Endothelial cell of umbilical vein (primary cell): ENCODE results near the gene MDFI.

Source experiments
- CTCF ChIP-seq, 2 donors: IDR thresholded peaks; 1 replicate in 1 of 2; 2 replicates in 1 of 2; pipeline ENCODE4 v1.5.1; 2011; ENCODE audit warnings: low read length in 2 of 2, mild to moderate bottlenecking in 2 of 2, moderate library complexity in 2 of 2, control low read depth in 1 of 2, inconsistent platforms in 1 of 2, low read depth in 1 of 2; ENCODE audit not compliant: insufficient read depth in 1 of 2; ENCODE audit errors: extremely low read depth in 1 of 2
- EZH2 ChIP-seq: IDR thresholded peaks from 2 replicates; pipeline ENCODE4 v1.6.1; 2012; ENCODE audit warnings: borderline replicate concordance, low read depth, mild to moderate bottlenecking, moderate library complexity, low read length, inconsistent platforms; ENCODE audit not compliant: severe bottlenecking
- GATA2 ChIP-seq: IDR thresholded peaks from 2 replicates; pipeline ENCODE4 v1.7.0; 2011; ENCODE audit warnings: low read depth, mild to moderate bottlenecking, moderate library complexity, mixed read lengths, low read length; ENCODE audit not compliant: insufficient read length, insufficient read depth
- MAX ChIP-seq: IDR thresholded peaks from 2 replicates; pipeline ENCODE4 v1.6.1; 2011; ENCODE audit not compliant: insufficient read depth, insufficient read length
- POLR2AphosphoS5 ChIP-seq: IDR thresholded peaks from 2 replicates; pipeline ENCODE4 v1.6.1; 2012; ENCODE audit warnings: low read depth, mild to moderate bottlenecking, control low read depth, low read length, moderate library complexity; ENCODE audit not compliant: insufficient read depth

GRCh38 chr6:41621802-41622201, 16.5 kb upstream of the MDFI start:
- TF ChIP-seq CTCF (IDR thresholded peaks at IDR 0.05; ENCODE audit: extremely low read depth in 1 of 2, insufficient read depth in 1 of 2, low read depth in 1 of 2, low read length in 2 of 2) (no peak), POLR2AphosphoS5 (no peak), EZH2 (no peak), GATA2 (no peak), MAX (no peak)
